ENCODE measurements around the gene TMEM163.

Gene TMEM163

DNA sequence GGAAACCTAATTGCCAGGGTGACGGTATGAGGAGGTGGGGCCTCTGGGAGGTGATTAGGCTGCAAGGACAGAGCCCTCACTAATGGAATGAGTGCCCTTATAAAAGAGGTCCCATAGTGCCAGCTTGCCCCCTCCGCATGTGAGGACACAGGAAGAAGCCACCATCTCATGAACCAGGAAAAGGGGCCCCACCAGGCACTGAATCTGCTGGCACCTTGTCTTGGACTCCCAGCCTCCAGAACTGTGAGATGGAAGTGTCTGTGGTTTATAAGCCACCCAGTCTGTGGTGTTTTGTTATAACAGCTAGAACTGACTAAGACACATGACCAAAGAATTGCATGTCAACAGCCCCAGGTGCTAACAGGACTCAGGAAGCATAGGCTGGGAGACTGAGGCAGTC lies 250.6 kb downstream of the TMEM163 start:
- TF ChIP-seq, protein P1, sequence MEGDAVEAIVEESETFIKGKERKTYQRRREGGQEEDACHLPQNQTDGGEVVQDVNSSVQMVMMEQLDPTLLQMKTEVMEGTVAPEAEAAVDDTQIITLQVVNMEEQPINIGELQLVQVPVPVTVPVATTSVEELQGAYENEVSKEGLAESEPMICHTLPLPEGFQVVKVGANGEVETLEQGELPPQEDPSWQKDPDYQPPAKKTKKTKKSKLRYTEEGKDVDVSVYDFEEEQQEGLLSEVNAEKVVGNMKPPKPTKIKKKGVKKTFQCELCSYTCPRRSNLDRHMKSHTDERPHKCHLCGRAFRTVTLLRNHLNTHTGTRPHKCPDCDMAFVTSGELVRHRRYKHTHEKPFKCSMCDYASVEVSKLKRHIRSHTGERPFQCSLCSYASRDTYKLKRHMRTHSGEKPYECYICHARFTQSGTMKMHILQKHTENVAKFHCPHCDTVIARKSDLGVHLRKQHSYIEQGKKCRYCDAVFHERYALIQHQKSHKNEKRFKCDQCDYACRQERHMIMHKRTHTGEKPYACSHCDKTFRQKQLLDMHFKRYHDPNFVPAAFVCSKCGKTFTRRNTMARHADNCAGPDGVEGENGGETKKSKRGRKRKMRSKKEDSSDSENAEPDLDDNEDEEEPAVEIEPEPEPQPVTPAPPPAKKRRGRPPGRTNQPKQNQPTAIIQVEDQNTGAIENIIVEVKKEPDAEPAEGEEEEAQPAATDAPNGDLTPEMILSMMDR (IDR thresholded peaks at IDR 0.05; ENCODE audit: control extremely low read depth, extremely low read depth, low read depth, missing control alignments): no peak
- CTCF ChIA-PET: interaction anchor here (2.0 to 4.2 kb wide), 2 partner anchors 16 to 430 kb away, joined by 5 to 25 read pairs; no protein-coding TSS in a partner anchor
- no peak for DNase-seq (ENCODE audit: extremely low spot score)
- POLR2A ChIA-PET: no interaction called here

DNA sequence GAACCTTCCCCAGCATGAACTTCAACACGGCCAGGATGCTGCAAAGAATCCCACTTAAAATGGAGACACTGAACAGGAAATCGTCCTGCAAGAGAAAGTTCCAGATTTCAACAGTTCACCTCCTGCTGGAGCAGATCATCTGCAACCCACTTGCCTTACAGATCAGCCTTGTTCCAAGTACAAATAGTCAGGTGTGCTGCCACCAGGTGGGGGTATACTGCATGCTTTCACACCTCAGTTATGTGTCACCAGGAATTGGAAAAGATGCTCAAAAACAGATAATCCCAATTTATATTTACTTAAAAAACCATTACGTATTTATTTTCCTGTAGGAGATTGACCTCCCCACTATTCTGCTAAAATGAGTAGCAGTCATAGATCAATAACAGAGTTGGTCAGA lies 252.7 kb downstream of the TMEM163 start:
- CTCF ChIA-PET: interaction anchor here (0.7 to 4.2 kb wide), 5 partner anchors 10 to 444 kb away, joined by 3 to 25 read pairs (median 3); no protein-coding TSS in a partner anchor
- DNase-seq (ENCODE audit: extremely low spot score): no peak
- POLR2A ChIA-PET: no interaction called here
- TF ChIP-seq, protein P1 (IDR thresholded peaks at IDR 0.05; ENCODE audit: control extremely low read depth, extremely low read depth, low read depth, missing control alignments): peak; percentile 61

DNA sequence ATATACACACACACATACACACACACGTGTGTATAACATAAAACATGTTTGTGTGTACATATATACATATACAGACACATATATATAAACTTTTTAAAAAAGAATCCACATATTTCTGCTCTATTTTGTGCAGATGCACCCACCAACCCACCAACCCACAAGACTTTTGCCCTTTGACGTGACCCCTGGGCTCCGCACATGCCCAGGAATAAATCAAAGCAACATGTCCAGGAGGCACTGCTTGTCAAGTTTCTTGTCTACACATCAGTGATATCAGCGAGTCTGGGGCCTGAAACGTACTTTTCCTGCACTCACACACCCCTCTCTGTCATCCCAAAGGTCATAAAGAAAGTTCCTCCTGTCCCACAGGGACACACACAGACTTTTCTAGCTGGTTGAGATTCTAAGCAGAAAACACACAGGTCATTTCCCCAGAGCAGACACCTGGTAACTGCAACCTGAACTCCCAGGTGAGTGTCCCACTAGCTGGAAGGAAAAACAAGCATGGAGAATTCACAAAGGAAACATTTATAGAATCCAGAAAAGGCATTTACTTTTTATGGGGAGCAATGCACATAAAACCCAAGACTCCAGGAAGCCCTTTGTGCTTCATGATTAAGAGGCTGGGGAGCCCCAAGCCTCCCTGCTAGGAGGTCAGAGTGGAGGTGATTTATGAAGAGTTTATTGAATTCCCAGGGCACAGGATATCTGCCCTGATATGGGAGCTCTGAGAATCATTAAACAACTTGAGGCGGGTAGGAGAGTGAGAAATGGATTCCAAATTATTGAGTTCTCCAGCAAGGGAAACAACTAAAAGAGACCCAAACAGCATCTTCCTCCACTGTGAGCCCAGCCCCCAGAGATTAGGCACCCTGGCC lies 253.3 kb downstream of the TMEM163 start:
- TF ChIP-seq, protein P1 (IDR thresholded peaks at IDR 0.05; ENCODE audit: control extremely low read depth, extremely low read depth, low read depth, missing control alignments): no peak
- no peak for DNase-seq (ENCODE audit: extremely low spot score)
- POLR2A ChIA-PET: no interaction called here
- CTCF ChIA-PET: interaction anchor here (0.9 to 6.2 kb wide), 4 partner anchors 10 to 14 kb away, joined by 3 to 36 read pairs (median 17); no protein-coding TSS in a partner anchor

DNA sequence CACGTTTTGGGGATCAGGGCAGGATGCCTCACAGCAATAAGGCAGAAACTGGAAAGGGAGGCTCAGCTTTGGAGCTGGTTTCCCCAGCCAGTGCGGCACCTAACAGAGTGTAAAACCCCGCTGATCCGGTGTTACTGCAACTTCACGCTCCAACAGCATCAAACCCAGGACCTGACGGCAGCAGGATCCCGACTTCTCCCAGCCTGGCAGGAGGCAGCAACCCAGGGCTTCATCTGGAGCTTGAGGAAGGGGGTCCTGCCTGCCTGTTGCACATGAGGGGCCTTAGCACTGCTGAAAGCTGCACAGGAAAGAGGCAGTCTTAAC lies 255.1 kb downstream of the TMEM163 start:
- POLR2A ChIA-PET: no interaction called here
- no peak for DNase-seq (ENCODE audit: extremely low spot score)
- TF ChIP-seq, protein P1 (IDR thresholded peaks at IDR 0.05; ENCODE audit: control extremely low read depth, extremely low read depth, low read depth, missing control alignments): no peak
- CTCF ChIA-PET: interaction anchor here (1.2 to 6.2 kb wide), 2 partner anchors 12 to 21 kb away, joined by 3 to 36 read pairs; no protein-coding TSS in a partner anchor

DNA sequence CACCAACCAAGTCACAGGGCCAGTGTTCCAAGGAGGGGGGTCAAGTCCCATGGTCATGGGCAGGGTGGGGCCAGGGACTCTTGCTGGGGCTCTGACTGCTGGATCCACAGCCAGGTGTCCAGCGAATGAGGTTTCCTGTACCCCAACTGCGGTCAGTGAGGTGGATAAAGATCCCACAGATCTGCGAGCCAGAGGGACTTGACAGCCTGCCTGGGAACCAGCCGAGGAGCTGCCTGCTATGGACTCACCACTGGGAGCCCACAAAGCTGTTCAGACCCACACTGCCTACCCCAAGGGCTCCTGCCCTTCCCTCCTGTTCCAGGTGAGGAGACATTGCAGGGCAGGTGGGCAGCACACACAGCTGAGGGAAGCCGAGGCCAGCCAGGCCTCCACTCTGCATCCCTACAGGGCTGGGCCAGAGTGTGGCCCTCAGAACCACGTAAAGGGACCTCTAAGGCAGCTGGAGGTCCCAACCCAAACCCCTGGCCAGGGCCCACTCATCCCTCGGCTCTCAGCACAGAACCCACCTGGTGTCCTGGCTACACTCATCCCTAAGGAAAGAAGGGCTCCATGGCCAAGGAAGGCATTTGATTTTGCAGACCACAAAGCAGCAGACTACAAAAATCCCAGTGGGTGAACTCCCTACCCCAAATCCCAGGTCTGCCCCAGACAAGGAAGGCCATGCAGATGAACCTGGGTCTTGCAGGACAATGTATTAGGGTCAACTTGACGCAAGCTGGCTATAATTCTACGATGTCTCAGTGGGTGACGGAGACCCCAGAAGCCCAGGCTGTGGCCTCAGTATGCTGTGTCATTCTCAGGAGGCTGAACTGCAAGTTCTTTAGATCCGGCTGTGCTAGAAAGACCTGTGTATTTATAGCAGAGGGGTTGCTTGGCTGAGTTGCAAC lies 255.8 kb downstream of the TMEM163 start:
- POLR2A ChIA-PET: no interaction called here
- TF ChIP-seq, protein P1 (IDR thresholded peaks at IDR 0.05; ENCODE audit: control extremely low read depth, extremely low read depth, low read depth, missing control alignments): no peak
- no peak for DNase-seq (ENCODE audit: extremely low spot score)
- CTCF ChIA-PET: interaction anchor here (1.2 to 6.2 kb wide), 2 partner anchors 11 to 22 kb away, joined by 3 to 36 read pairs; no protein-coding TSS in a partner anchor

DNA sequence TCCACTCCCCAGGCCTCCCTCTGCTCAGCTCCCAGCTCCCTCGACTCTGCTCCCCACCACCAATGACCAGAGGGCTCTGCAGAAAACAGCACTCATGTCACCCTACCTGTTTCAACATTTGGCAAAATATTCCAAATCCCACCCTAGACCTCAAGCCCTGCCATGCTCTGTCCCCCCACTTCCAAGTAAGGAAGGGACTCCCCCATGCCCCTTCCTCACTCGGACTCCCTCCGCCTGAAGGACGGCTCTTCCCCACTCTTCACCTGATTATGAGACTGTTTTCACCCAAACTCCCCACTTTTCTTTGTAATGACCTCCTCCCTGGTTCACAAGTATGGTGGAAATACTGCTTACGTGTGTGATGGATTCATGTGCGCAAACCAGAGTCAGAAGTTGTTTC lies 256.5 kb downstream of the TMEM163 start:
- CTCF ChIA-PET: interaction anchor here (6.2 kb wide), 1 partner anchor 11 kb away, joined by 36 read pairs; no protein-coding TSS in a partner anchor
- POLR2A ChIA-PET: no interaction called here
- no peak for DNase-seq (ENCODE audit: extremely low spot score)
- TF ChIP-seq, protein P1 (IDR thresholded peaks at IDR 0.05; ENCODE audit: control extremely low read depth, extremely low read depth, low read depth, missing control alignments): no peak
